Right atrium auricular region (tissue), 2 donors: ENCODE measurements around the gene HAP1. TPM values are rescaled to one million over a fixed set of nuclear protein-coding genes. Genes with fewer than 3 reads are reported as not detected.

Source experiments
- DNase-seq: peaks from one replicate; pipeline ENCODE4 v3.0.0-alpha.2; 2019; ENCODE audit warnings: low spot score
- H3K27ac ChIP-seq, 2 donors: fragments of 200-600 bp; sonication (generic); 1 replicate in 1 of 2; 2 replicates in 1 of 2; pipeline ENCODE4 v1.5.1; 2016 to 2019
- H3K27me3 ChIP-seq, 2 donors: fragments of 200-600 bp; sonication (generic); one replicate each; pipeline versions ENCODE4 v1.5.1 to v1.6.0; 2017 to 2019
- H3K36me3 ChIP-seq: fragments of 200-600 bp; sonication (generic); one replicate; pipeline ENCODE4 v1.5.1; 2016
- H3K4me1 ChIP-seq, 2 donors: fragments of 200-600 bp; sonication (generic); one replicate each; pipeline versions ENCODE4 v1.5.1 to v1.6.0; 2017 to 2019
- H3K4me3 ChIP-seq, 2 donors: fragments of 200-600 bp; sonication (generic); 1 replicate in 1 of 2; 2 replicates in 1 of 2; pipeline ENCODE4 v1.5.1; 2017 to 2019; ENCODE audit warnings: mild to moderate bottlenecking in 1 of 2, moderate library complexity in 1 of 2
- H3K9me3 ChIP-seq, 2 donors: fragments of 200-600 bp; sonication (generic); one replicate each; pipeline ENCODE4 v1.5.1; 2019
- total RNA-seq, 2 donors: library from RNA; depleted of rRNA; stranded (reverse); fragments of >200 nt; gene quantifications; one replicate each; pipeline ENCODE4 v1.1.0, GENCODE V29; 2016
- TF ChIP-seq, protein P1 (sequence below), 2 donors: fragments of 200-600 bp; sonication (generic); IDR thresholded peaks; one replicate each; pipeline ENCODE4 v1.5.1; 2019; ENCODE audit warnings: antibody characterized with exemption in 2 of 2

Gene HAP1
- total RNA-seq, 2 donors from 2014 or later, result 0.08 TPM; not detected in 1

DNA sequence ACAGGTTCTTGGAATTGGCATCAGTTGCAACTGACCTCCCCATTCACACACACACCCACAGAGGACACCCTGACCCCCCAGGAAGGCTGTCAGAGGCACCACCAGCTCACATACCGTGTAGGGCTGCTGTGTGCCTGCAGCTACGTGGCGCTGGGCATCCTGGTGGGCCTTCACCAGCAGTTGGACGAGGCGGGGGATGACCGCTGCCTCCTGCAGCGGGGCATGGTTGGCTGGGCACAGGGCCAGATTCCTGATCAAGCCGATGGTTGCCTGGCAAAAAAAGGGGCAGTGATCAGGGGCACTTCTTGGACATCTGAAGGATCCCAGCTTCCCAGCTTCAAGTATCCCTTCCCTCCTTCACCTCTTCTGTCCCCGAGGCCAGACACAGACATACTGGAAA lies 24.2 kb upstream of the HAP1 start:
- Histone ChIP-seq H3K9me3 (no peaks in the 10 kb centered on the region), H3K36me3 (peaks cover 88% of the 10 kb centered on the region), H3K4me1 (no peaks in the 10 kb centered on the region), H3K4me3 (no peak overlapping the region), H3K27ac (no peak overlapping the region), H3K27me3 (no peaks in the 10 kb centered on the region)
- TF ChIP-seq, protein P1, sequence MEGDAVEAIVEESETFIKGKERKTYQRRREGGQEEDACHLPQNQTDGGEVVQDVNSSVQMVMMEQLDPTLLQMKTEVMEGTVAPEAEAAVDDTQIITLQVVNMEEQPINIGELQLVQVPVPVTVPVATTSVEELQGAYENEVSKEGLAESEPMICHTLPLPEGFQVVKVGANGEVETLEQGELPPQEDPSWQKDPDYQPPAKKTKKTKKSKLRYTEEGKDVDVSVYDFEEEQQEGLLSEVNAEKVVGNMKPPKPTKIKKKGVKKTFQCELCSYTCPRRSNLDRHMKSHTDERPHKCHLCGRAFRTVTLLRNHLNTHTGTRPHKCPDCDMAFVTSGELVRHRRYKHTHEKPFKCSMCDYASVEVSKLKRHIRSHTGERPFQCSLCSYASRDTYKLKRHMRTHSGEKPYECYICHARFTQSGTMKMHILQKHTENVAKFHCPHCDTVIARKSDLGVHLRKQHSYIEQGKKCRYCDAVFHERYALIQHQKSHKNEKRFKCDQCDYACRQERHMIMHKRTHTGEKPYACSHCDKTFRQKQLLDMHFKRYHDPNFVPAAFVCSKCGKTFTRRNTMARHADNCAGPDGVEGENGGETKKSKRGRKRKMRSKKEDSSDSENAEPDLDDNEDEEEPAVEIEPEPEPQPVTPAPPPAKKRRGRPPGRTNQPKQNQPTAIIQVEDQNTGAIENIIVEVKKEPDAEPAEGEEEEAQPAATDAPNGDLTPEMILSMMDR (IDR thresholded peaks at IDR 0.05), result no peak
- DNase-seq, result no peak

DNA sequence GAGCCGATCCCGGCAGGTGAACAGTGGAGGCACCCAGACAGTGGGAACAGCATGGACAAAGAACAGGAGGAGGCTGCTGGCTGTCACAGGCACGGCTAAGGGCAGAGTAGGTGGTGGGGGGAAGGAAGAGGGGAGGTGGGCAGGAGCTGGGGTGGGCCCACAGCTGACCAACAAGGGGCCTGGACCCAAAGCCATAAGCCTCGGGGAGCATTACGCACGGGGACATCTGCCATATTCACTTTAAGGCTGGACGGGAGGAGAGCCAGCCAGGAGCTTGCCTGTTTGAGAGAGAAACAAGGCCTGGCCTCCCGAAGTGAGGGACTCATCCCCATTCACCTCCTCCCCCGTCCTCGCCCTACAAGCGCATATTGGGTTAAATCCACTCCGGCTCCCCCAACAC lies 19.6 kb upstream of the HAP1 start:
- Histone ChIP-seq H3K9me3 (no peaks in the 10 kb centered on the region), H3K4me1 (peaks cover 0 to 5% of the 10 kb centered on the region in 2 donors), H3K4me3 (no peak overlapping the region), H3K27ac (peak overlapping the region in 1 of 2 donors; percentile 4), H3K27me3 (no peaks in the 10 kb centered on the region), H3K36me3 (peaks cover 46% of the 10 kb centered on the region)
- no peak for DNase-seq
- TF ChIP-seq, protein P1 (IDR thresholded peaks at IDR 0.05), result no peak

DNA sequence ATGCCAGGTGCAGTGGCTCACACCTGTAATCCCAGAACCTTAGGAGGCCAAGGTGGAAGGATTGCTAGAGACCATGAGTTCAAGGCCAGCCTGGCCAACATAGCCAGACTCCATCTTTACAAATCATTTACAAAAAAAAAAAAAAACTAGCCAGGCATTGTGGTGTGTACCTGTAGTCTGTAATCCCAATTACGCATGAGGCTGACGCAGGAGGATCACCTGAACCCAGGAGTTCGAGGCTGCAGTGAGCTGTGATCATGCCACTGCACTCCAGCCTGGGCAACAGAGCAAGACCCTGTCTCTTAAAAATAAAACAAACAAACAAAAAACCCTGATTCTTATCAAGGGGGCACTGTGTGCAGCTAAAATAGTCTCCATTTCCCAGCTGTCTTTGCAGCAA lies 16.8 kb upstream of the HAP1 start:
- Histone ChIP-seq H3K36me3 (peaks cover 22% of the 10 kb centered on the region), H3K27me3 (no peaks in the 10 kb centered on the region), H3K27ac (no peak overlapping the region), H3K9me3 (no peaks in the 10 kb centered on the region), H3K4me1 (peaks cover 0 to 5% of the 10 kb centered on the region in 2 donors), H3K4me3 (no peak overlapping the region)
- no peak for DNase-seq
- TF ChIP-seq, protein P1 (IDR thresholded peaks at IDR 0.05), result no peak

DNA sequence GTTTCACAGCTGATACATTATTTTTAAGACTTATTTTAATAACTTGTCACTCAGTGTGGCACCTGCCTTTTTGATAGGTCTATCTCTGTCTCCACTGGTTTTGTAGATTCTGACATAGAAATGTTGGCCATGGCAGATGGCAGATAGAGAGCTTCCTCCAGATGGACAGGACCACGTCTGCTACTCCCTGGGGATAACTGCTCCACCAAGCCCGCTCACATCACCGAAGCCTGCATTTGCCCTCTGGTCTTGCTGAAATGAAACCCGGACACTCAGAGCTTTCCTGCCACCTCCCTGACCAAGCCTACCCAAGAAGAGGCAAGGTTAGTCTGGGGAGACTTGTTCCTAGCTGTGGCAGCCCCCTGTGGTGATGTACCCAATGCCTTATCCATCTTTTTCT lies 16.4 kb upstream of the HAP1 start:
- Histone ChIP-seq H3K9me3 (no peaks in the 10 kb centered on the region), H3K27me3 (no peaks in the 10 kb centered on the region), H3K27ac (no peak overlapping the region), H3K4me1 (peaks cover 0 to 5% of the 10 kb centered on the region in 2 donors), H3K36me3 (peaks cover 18% of the 10 kb centered on the region), H3K4me3 (no peak overlapping the region)
- no peak for DNase-seq
- TF ChIP-seq, protein P1 (IDR thresholded peaks at IDR 0.05), result no peak

DNA sequence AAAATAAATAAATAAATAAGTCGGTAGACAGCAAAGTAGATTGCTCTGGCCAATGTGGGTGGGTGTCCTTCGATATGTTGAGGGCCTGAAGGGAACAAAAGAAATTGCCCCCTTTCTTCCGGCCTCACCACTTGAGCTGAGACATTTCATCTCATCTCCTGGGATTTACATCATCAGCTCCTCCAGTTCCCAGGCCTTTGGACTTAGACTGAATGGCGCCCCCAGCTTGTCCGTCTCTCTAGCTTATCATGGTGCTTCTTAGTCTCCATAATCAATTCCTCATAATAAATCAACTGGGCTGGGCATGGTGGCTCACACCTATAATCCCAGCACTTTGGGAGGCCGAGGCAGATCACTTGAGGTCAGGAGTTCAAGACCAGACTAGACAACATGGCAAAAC lies 13.8 kb upstream of the HAP1 start:
- TF ChIP-seq, protein P1 (IDR thresholded peaks at IDR 0.05), result no peak
- Histone ChIP-seq H3K27ac (no peak overlapping the region), H3K9me3 (no peaks in the 10 kb centered on the region), H3K4me1 (peaks cover 0 to 5% of the 10 kb centered on the region in 2 donors), H3K27me3 (no peaks in the 10 kb centered on the region), H3K36me3 (no peaks in the 10 kb centered on the region), H3K4me3 (no peak overlapping the region)
- no peak for DNase-seq

DNA sequence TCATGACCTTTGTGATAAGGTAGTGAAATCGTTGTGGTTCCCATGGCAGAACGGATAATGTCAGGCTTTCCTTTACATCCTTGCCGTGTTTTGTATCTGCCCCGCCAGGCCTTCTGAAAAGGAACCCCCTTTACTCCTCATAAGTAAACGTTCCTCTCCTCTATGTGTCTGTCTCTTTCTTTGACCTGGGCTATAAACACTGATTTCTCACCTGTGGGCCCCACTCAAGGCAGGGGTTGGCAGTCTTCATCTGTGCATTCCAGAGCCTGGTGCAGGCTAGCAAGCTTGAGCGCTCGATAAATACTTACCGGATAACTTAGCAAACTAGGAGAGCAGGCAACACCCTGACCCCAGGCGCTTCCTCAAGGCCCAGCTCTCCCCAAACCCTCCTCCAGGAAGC lies 7.3 kb upstream of the HAP1 start:
- Histone ChIP-seq H3K27ac (no peak overlapping the region), H3K36me3 (no peaks in the 10 kb centered on the region), H3K4me1 (peaks cover 0 to 3% of the 10 kb centered on the region in 2 donors), H3K27me3 (no peaks in the 10 kb centered on the region), H3K4me3 (no peak overlapping the region), H3K9me3 (no peaks in the 10 kb centered on the region)
- TF ChIP-seq, protein P1 (IDR thresholded peaks at IDR 0.05), result no peak
- no peak for DNase-seq
